GM19239 (cell line): ENCODE measurements around the gene SEMA6B.
A peak's percentile ranks its signal among the peaks of the same experiment; 100 is the strongest.
"Not testable (repeated sequence)": the region's sequence is repeated elsewhere in the genome, so short reads cannot be mapped to it uniquely, and the experiment has no call there.

Source experiments
- DNase-seq: peaks from one replicate; pipeline ENCODE4 v3.0.0; 2011; ENCODE audit warnings: low spot score; ENCODE audit not compliant: insufficient read length
- FAIRE-seq: peaks from 2 replicates; lab custom pipeline; 2011; peaks lifted over from hg19 to GRCh38; lab: Jason Lieb, UNC

The SEMA6B gene

GRCh38 chr19:4550479-4551050 lies 8.9 kb downstream of the SEMA6B start:
- DNase-seq (no peak), FAIRE-seq (no peak)

DNA sequence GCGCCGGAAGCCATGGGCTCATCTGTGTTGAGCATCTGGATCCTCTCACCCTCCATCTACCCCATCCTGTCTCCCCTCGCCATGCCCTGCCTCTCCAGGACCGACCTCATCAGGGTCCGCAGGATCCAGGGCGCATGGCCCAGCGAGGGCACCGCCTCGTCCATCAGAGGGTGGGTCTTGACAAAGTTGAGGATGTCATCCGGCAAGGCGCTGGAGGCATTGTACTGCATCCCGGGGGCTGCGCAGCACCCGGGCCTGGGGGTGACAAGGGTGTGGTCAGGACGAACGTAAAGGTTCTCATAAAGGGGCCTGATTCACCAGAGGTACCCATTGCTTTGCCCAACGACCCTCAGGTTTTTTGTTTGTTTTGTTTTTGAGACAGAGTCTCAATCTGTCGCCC lies 9.5 kb downstream of the SEMA6B start:
- DNase-seq = no peak
- FAIRE-seq = no peak

- DNase-seq = no peak
- no peak for FAIRE-seq
Measured at GRCh38 chr19:4548238-4548584, 11.3 kb downstream of the SEMA6B start.

GRCh38 chr19:4547303-4548237 lies 11.9 kb downstream of the SEMA6B start:
- FAIRE-seq = no peak
- DNase-seq = no peak

DNA sequence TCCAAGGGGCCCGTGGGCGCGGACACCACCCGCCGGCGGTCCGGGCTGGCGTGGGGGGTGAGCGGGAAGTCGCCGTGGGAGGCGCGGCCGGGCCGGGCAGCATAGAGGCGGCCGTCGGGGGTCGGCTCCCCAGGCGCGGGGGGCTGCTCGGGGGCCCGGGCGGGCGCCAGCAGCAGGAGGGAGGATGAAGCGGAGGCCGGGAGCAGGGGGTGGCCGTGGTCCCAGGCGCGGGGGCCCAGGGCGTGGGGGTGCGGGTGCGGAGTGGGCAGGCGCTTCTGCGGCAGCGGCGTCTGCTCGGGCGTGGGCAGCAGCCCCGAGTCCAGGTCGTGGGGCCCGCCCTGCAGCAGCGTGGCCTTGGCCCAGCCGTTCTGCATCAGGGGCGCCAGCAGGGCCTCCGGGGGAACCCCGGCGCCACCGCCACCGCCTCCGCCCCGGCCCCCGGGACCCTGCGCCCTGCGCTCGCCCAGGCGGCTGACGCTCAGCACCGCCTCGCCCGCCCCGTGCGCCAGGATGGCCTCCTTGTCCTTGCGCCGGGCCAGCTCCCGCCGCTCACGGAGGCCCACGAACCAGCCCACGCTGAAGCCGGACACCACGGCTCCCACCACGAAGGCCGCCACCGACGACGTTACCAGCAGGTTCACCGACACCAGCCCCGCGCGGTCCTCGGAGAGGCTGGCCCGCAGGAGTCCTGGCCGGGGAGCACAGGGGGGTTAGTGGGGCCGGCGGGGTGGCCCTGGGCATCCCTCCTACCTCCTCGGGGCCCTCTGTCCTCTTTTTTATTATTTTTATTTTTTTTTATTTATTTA lies 15.4 kb downstream of the SEMA6B start:
- FAIRE-seq = no peak
- no peak for DNase-seq

DNA sequence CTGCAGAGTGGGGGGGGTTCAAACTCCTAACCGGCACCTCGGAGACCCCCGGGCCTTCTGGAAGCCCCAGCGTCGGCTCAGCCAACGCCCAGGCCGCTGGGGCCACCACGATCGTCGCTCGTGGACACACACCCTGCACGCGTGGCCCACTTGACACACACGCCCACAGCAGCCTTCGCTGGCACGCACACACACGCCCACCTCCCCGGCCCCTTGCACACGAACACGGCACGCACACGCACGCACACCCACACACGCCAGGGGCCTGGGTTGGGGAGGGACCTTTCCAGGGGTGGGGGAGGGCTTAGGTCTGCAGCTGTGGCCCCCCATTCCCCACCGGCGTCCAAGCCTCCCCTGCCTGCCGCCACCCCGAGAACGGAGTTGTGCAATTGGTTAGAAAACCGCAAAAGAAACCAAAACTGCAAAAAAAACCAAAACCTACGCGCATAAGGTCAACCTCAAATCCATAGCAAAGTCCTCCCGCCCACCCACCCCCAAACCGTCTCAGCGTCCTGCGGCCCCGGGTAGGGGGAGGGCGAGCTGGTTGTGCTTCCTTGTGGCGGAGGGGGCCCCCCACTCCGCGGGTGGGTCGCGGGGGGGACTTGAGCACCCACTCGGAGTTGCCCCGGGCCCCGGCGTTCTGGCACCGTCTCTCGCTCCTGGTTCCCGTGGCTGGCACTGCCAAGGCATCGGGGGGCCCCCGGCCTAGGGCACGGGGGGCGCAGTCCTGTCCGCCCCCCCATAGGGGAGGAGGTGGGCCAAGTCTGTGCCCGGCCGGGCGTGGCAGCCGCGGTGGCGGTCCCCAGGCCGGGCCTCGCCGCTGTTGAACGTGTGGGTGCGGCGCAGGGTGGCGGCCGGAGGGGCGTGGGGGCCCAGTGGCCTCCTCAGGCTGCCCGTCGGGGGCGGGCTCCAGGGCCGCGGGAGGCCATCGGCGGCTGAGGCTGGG lies 16.3 kb downstream of the SEMA6B start:
- no peak for FAIRE-seq
- no peak for DNase-seq

DNA sequence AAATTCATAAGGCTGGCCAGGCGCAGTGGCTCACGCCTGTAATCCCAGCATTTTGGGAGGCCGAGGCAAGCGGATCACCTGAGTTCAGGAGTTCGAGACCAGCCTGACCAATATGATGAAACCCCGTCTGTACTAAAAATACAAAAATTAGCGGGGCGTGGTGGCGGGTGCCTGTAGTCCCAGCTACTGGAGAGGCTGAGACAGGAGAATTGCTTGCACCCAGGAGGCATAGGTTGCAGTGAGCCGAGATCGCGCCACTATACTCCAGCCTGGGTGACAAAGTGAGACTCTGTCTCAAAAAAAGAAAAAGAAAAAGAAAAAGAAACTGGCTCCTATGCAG lies 17.7 kb downstream of the SEMA6B start:
- DNase-seq, FAIRE-seq: not testable (repeated sequence)

- FAIRE-seq (no peak), DNase-seq (no peak)
Measured at GRCh38 chr19:4541114-4541805, 18.2 kb downstream of the SEMA6B start.

GRCh38 chr19:4539693-4540581 lies 19.5 kb downstream of the SEMA6B start, which contains the start of gene LRG1:
Gene LRG1 (minus strand): TSS chr19:4540036. CDS start chr19:4540013, 23 bp downstream.
- FAIRE-seq = peak; percentile 69
- DNase-seq = peak; percentile 70

DNA sequence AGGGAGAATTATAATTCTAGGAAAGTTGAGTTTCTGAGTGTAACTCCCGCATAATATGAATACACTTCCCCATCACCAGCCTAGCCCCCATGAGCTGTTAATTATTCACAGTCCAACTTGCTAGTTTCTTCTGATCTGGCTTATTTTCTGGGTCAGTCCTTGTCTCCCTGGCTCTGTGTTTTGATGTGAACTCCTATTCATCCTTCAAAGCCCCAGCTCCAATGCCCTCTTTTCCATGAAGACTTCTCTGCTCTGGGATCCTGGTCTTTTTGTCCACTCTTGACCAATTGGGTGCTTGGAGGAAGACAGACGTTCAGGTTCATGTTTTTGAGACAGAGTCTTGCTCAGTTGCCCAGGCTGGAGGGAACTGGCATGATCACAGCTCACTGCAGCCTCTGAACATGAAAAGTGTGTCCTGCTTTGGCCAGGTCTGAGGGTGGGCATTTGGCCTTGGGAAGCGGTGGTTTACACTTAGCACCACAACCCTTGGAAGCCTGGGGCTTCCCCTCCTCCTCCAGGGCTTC lies 20.3 kb downstream of the SEMA6B start:
- DNase-seq (no peak), FAIRE-seq (no peak)

DNA sequence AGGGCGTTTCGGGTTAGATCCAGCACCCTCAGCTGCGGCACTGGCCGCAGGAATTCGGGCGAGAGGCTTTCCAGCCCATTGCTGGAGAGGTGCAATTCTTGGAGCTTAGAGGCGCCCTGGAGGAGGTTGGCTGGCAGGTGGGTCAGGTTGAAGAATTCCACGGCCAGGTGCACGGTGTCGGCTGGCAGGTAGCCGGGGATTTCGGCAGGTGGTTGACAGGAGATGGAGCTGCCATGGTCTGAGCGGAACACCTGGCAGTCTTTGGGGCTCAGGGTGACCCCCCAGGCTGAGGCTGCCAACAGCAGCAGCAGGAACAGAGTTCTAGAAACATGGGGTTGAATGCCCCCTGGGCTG lies 20.9 kb downstream of the SEMA6B start:
- FAIRE-seq = no peak
- no peak for DNase-seq

DNA sequence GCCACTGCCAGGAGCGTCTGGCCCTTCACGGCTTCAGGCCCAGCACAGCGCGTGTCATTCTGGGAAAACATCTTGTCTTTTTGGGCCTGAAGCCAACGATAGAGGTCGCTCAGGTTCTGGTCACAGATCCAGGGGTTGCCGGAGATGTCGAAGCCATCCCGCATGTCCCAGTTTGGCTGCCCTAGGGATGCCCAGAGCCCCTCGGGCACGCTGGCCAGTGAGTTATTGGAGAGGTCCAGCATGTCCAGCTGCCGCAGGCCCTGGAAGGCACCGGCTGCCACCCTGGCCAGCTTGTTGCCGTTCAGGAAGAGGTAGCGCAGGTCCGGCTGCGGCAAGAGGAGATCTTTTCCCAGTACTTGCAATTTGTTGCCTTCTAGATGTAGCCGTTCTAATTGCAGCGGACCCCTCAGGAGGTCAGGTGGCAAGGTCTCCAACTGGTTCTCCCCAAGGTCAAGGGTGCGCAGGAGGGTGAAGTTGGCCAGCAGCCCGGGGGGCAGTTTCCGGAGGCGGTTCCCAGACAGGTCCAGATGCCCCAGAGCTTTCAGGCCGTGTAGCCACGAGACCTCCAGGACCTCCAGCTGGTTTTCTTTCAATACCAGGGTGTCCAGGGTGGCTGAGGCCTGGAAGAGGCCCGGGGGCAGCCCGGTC lies 21.4 kb downstream of the SEMA6B start:
- no peak for DNase-seq
- no peak for FAIRE-seq

GRCh38 chr19:4536798-4537197 lies 22.7 kb downstream of the SEMA6B start:
- no peak for DNase-seq
- FAIRE-seq = no peak

DNA sequence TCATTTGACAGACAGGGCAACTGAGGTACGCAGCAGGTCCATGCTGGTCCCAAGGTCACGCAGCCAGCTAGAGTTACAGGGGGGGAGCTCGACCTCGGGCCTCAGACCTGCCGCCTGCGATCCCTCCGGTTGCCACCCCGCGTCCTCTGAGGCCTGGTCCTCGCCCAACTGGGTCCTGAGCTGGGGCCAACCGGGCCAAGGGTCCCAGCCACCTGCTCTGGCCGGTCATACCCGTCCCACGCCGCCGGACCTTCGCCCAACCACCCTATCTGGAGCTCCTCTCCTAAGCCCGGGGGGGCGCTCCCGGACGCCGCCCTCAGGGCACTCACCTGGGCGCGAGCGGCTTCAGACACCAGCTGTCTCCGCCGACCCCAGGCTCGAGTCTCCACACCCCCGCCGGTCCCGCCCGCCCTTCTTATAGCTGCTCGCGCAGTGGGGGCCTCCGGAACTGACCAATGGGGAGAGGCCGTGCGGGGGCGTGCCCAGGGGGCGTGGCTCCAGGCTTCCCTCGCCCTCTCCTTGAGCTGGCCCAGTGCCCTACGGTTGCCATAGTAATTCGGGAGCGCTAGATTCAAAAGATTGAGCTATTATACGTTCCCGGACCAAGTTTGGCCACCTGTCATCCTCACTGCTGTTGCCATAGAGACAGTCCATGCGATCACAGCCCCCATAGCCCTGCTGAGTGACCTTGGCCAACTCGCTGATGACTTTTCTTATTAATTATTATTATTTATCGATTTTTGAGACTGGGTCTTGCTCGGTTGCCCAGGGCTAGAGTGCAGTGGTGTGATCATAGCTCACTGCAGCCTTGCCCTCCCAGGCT lies 24.4 kb downstream of the SEMA6B start, which contains the start of gene PLIN5:
PLIN5 (minus strand) TSS at position 389 of the 823 bp plus-strand sequence. CDS start 1,150 bp downstream, outside the sequence.
- DNase-seq = peak; percentile 40
- no peak for FAIRE-seq

- no peak for DNase-seq
- FAIRE-seq = no peak
Measured at GRCh38 chr19:4533835-4534424, 25.6 kb downstream of the SEMA6B start.

DNA sequence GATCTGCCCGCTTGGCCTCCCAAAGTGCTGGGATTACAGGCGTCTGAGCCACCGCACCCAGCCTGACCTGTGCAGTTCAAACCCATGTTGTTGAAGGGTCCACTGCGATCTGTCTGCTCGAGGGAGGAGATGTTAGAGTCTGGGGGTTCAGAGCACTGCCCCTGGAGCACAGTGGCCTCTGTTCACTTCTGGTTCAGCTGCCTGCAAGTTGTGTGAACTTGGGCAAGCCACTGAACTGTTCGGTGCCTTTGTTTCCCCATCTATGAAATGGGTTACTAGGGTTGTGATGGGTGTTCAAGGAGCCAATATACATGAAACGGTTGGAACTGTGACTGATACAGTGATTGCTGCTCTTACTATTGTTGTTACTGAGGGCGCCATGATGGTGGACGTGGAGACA lies 26.1 kb downstream of the SEMA6B start:
- DNase-seq = no peak
- FAIRE-seq = no peak
